Iris pigment epithelial cell (primary cell): ENCODE data around the gene RHCG.

Source experiments
- DNase-seq: peaks from one replicate; pipeline ENCODE4 v3.0.0-alpha.2; 2011; ENCODE audit warnings: low read depth

Gene RHCG

DNA sequence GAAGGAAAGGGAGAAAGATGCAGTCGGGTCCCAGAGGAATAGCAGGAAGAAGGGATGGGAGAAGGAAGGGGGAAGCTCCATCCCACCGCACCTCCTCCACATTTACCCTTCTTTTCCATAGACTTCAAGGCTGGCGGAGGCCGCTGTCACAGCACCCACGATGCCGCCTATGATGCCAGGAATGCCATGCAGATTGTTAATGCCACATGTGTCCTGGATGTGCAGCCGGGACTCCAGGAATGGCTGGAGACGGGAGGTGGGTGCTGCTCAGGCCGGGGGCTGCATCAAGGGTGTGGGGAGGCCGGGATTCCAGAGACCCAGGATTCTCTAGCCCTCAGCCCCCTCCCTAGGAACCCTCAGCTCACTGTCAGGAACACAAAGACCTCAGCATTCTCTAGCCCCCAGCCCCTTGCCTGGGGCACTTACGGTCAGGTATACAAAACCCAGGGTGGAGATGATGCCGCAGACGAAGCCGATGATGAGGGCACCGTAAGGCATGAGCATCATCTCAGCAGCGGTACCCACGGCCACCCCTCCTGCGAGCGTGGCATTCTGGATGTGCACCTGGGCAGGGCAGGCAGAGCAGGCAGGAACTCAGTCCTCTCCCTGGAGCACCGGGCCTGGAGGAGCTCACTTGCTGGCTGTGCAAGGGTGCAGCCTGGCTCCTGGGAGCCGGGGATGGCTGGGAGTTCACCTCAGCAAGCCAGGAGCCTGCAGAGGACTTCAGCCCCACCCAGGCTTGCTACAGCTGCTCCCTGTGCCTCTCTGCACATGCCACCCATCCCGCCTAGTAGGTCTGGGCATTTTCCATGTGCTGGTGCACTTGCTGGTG is 18.8 kb downstream of the RHCG start:
- DNase-seq, result no peak

DNA sequence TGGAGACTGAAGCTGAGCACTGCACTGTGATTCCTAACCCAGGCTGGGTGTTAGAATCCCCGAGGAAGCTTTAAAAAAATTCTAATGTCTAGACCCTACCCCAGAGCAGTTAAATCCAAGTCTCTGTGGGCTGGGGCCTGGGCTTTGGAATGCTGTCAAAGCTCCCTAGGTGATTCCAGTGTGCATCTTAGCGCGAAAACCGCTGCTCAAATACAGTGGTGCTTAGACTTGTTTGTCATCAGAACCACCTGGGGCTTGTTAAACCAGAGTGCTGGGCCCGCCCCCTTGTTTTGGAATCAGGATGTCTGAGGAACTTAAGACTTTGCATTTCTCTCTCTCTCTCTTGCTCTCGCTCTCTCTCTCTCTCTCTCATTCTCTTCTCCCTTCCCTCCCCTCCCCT is 20.7 kb downstream of the RHCG start:
- no peak for DNase-seq

- DNase-seq, result peak; percentile 51
These were observed 23.6 kb downstream of the RHCG start for GRCh38 chr15:89472785-89473256.

- DNase-seq, result no peak
These were observed 26.8 kb downstream of the RHCG start for GRCh38 chr15:89469426-89470096.

DNA sequence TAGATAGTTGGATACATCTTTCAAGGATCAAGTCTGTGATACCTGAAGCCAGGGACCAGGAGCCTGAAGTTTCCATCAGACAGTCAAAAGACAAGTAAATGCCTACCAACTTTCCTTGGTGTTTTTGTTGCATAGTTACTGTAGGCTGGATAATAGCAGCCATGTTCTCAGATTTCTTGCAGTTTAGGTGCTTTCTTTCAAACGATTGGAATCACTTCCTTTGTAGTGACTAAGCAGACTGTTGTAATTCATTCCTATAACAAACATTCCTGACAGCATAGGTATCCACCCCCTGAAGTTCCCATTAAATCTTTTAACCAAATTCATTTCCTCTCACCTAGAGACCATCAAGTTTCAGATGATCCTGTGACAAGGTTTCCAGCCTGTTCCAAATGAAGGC is 27.6 kb downstream of the RHCG start:
- peak; percentile 41 for DNase-seq

DNA sequence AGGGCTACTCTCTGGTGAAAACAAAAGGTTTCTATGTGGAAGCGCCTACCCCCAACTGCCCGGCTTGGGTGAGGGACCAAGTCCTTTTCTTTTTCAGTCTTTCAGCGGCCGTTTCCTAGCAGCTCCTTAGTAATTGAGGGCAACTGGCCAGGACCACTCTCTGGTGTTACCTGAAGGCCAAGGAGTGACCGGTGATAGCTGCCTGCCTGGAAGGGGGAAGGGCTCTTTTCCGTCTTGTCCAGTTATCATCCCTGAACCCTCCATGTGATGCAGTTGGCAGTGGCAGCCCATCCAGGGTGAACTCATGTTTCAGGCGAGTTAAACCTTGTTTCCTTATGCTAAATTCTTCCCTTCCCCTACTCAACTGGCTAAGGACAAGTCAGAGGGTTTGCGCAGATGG is 33.3 kb downstream of the RHCG start:
- DNase-seq, result no peak

DNA sequence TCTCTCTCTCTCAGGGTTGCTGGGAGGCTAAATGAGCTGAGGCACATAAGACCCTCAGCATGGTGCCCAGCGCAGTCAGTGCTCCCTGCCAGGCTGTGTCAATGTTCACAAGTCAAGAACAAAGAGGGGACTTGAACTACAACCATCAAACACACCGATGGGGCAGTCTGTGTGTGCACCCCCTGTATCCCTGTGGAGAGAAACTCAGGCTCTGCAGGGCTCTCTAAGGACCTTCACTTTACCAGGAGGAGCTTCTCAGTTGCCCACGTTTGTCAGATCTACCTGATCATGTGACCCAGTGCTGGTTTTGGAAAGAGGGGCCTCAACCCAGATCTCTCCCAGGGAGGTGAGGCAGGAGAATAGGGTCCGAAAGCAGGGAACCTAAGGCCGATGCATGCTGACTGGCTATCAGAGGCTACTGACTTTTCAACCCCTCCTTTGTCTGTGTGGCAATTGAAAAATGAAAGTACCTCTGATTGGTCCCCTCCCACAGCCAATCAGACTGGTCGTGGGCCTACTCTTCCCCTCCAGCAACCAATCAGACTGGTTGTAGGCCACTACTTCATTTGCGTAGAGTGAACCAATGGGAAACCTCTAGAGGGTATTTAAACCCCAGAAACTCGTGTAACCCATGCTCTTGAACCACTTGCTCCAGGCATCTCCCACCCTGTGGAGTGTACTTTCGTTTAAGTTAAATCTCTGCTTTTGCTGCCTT is 34.0 kb downstream of the RHCG start:
- DNase-seq, result peak; percentile 37

DNA sequence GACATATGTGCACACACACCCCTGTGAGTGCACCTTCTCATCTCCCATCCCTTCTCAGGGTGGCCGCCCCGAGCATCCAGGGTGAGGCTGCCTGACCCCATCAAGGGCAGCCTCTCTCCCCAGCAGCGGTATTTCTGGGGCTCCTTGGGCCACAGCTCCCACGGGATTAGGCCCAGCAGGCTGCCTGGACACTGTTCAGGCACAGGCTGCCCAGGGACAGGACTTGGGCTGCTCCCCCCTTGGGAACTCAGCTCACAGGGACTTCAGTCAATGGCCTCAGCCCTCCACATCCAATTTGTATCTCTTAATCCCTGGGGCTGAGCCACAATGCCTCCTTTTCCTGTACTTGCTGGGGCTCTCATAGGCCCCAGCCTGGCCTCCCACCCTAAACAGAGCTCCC is 35.0 kb downstream of the RHCG start:
- no peak for DNase-seq

GRCh38 chr15:89460048-89460447 is 36.3 kb downstream of the RHCG start:
- DNase-seq, result no peak

DNA sequence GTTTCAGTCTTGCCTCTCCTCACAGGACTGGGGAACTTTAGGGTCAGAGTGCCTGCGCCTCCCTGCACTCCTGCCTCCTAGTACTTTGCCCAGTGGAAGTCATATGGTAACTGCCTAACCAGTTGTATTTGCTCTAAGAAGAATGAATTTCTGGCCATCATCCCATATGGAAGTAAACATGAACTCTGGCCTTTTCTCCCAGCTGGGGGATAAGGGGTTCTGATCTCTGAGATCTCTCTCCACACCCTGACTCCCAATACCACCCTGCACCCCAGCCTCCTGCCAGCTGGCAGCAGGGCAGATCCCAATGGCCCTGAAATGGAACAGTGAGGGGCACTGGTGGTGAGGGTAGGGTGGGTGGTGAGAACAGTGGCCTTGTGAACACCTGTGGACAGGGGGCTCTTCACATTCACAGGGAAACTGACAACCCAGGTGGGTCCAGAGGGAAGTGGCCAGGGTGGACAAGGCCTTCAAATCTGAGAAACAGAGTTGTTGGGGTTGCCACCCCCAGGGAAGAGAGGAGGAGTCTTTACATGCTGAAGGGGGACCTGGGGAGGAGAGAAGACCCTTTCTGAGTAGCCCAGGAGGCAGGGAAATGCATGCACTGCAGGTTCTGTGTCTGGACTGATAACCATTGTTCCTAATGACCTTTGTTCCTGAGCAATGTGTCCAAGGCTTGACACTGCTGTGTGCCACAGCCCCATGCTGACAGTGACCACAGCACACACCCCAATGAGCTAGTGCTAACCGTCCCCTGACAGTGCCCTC is 36.9 kb downstream of the RHCG start:
- no peak for DNase-seq

- DNase-seq, result no peak
These were observed 37.9 kb downstream of the RHCG start for GRCh38 chr15:89458440-89458839.

- DNase-seq, result peak; percentile 45
These were observed 39.3 kb downstream of the RHCG start for GRCh38 chr15:89457086-89457485.

GRCh38 chr15:89455535-89455934 is 40.8 kb downstream of the RHCG start:
- DNase-seq, result no peak

GRCh38 chr15:89452330-89452836 is 44.0 kb downstream of the RHCG start:
- DNase-seq, result no peak

- DNase-seq, result no peak
These were observed 44.5 kb downstream of the RHCG start for GRCh38 chr15:89451846-89452245.

GRCh38 chr15:89450076-89451006 is 46.0 kb downstream of the RHCG start:
- no peak for DNase-seq

GRCh38 chr15:89448825-89449224 is 47.6 kb downstream of the RHCG start:
- no peak for DNase-seq

- no peak for DNase-seq
These were observed 48.7 kb downstream of the RHCG start for GRCh38 chr15:89447676-89448075.

GRCh38 chr15:89446255-89446891 is 50.0 kb downstream of the RHCG start:
- DNase-seq, result no peak

GRCh38 chr15:89445518-89445917 is 50.9 kb downstream of the RHCG start:
- DNase-seq, result no peak
